Fibroblast of gingiva (primary cell): ENCODE data around the gene NPHP4.

ENCODE experiments used
- DNase-seq: peaks from one replicate; pipeline ENCODE4 v3.0.0-alpha.2; 2011; ENCODE audit warnings: low read depth

The NPHP4 gene

DNA sequence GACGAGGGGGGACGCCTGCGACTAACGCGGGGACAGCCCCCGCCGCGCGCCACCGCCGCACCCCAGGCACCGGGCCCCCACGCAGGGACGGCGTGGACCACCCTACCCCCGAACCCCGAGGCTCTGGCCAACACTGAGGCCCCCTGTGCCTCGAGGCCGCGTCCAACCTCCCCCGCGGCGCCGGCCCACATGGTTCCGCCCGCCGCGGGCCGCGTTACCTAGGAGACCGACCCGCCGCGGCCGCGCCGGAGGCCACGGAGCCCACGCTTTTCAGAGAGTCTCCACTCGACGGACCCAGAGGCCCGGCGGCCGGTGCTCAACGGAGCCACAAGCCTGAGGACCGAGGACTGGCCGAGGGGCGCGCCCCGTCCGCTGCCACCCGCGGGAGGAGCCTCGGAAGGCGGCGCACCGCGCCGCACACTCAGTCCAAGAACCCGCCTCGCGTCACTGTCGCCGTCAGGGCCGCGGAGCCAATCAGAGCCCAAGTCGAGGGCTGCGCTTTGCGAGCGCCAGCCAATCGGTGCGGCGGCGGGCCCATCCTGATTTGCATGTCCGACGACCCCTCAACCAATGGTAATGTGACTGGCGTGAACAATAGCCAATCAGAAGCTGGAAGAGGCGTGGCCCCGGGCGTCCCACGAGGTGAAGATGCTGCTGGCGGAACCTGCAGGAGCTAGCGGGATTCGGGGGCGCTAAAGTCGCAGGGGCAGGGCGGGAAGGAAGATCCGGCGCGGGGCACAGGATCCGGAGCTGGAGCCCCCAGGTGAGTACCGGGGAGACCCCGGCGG lies at the start of gene NPHP4:
NPHP4 (minus strand) TSS at position 400 of the 788 bp plus-strand sequence. CDS start 6,136 bp downstream, outside the sequence.
- peak; percentile 100 for DNase-seq

DNA sequence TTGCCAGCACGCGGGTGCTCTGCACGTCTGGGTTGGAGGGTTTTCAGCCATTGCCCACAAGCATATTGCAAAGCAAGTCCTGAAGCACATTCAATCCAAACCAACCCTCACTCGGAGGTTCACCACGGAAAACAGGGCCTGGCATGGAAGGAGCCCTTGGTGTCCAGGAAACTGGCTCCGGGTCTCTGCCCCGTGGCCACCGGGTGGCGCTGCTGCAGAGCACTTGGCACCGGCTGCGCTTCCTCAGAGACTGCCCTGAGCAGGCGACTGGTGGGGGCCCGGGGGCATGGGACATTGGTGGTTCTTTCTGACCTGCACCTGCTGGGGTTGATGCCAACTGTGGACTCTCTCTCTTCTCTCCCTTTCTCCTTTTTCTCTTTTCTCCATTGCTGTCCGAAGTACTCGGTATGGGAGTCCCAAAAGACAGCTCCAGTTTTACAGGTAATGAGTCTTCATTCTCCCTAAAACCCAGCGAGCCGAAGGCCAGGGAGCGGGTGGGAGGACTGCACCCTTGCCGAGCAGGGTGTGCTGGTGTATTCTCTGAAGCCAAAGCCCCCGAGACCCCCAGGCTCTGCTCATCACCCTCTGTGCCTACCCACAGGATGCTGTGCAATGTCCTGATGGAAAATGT lies 49.3 kb upstream of the NPHP4 start:
- DNase-seq, result no peak

DNA sequence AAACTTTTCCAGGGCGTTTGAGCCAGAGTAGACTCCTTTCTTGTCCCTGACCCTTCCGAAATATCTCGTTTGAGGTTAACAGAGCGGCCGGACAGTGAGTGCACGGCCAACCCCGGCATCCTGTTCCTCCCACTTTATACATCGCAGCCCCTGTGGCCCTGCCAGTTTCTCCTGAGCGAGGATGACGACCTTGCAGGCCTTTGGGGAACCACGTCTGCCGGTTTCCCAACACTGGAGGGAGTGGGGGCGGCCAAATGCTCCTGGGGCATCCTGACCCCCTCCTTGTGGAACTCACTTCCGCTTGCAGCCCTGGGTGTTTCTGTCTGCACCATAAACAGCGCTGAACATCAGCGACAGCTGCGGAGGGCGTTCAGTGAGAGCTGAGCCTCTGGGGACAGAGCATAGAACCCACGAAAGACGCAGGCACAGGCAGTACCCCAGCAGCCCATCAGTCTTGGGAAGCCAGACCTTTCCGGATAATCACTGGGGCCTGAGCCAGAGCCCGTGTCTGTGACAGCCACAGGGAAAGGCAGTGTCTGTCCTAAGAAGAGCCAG lies 48.7 kb upstream of the NPHP4 start:
- DNase-seq, result no peak

DNA sequence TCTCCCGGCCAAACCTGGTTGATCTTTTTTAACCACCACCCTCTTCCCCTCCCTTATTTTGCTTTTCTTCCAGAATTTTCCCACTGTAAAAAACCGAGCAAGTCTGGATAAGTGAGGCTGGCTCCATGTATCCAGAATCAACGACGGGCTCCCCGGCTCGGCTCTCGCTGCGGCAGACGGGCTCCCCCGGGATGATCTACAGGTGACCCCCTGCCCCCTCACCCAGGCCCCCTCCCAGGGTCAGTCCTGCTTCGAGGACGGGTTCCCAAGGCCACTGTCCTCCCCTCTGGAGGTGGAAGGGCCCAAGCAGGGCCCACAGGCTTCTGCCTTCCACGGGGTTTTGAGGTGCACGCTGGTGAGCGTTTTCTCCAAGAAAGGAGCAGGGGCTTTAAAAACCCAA lies 48.2 kb upstream of the NPHP4 start:
- DNase-seq, result no peak

DNA sequence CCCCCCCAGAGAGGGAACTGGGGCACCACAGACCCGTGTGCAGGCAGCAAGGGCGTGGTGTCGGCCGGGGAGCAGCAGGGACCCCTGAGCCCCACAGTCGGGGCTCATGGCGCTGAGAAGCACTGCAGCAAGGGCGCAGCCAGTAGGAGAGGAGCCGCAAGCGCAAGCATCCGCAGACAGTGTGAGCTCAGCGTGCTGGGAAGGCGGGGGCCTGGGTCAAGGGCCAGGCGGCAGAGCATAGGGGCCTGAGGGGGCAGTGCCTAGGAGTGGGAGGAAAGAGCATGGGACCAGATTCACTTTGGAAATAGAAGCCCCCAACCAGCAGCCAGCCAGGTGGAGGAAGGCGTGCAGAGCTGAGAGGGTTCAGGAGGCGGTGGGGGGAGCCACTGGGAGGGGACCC lies 46.8 kb upstream of the NPHP4 start:
- no peak for DNase-seq

DNA sequence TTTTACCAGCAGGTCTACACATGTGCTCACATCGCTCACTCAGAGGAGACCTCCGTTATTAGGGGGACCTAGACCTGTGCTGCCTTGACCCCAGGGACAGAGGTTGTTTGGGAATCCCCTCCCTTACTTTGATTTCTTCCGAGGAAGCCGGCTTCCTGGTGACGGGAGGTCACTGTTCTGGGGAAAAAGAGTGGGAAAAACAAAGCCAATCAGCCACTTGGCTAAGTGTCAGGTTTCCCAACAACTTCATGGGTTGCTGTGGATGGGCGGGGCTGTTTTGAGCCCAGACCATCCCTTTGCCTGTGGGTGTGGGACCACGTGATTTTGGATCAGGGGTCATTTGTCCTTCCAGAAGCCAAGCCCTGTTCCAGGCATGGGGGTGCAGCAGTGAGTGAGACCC lies 46.4 kb upstream of the NPHP4 start:
- no peak for DNase-seq

DNA sequence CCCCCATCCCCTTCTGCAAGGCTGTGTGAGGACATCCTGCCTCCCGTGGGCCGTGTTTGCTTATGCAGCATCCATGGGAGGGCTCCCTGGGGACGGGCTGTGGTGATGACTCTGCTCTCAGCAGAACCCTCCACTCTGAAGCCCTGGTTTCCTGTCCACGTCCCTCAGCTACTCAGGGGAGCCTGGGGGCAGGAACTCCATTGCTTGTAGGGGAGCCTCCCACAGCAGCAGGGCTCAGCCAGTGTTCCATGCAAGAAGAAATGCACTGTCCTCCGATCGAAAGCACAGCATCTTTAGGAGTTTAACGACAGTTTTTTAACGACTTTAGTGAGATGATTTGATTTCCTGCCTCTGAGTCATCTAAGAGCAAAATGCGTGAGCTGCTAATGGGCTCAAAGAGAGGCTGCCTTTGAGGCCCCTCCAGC lies 45.1 kb upstream of the NPHP4 start:
- peak; percentile 37 for DNase-seq

DNA sequence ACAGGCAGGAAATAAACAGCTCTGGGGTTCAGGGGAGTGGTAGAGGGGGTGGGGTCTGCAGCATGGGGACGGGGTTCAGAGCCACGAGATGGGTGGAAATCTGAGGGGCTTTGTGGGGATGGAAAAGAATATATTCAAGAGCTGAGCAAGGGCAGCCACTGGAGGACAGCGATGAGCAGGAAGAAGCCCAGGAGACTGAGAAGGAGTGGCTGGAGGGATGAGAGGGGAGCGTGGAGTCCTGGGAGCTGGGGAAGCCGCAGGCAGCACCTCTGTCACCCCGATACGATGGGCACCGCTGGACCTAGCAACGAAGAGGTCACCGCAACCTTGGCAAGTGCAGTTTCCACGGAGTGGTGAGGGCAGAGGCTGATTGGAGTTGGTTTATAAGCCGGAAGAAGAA lies 43.5 kb upstream of the NPHP4 start:
- DNase-seq, result no peak

DNA sequence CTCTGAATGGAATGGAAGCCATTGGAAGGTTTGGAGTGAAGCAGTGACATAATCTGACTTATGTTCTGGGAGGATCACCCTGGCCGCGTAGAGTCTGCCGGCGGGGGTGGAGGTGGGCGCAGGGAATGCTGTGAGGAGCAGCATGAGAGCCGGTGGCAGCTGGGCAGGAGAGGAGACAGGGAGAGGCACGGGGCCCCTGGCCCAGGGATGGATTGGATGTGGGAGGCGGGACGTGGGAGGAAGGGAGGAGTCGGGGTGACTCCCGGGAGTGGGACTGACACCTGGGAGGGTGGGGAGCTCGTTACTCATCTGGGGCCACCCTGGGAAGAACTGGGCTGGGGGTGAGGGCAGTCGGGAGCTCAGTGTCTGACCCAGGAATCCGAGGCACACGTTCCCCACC lies 43.1 kb upstream of the NPHP4 start:
- no peak for DNase-seq

DNA sequence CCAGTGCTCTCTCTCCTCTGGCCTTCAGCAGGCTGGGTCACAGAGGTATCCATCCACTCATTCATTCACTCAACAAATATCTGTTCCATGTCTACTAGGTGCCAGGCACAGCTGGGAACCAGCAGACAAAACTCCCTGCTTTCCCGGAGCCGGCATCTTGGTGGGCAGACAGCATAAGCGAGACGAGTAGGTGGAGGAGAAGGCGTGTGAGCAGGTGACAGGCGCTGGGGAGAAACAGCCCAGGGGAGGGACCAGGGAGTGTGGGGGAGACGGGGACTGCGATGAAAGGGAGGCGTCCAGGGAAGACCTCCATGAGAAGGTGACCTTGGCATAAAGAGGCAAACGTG lies 42.5 kb upstream of the NPHP4 start:
- DNase-seq, result no peak

DNA sequence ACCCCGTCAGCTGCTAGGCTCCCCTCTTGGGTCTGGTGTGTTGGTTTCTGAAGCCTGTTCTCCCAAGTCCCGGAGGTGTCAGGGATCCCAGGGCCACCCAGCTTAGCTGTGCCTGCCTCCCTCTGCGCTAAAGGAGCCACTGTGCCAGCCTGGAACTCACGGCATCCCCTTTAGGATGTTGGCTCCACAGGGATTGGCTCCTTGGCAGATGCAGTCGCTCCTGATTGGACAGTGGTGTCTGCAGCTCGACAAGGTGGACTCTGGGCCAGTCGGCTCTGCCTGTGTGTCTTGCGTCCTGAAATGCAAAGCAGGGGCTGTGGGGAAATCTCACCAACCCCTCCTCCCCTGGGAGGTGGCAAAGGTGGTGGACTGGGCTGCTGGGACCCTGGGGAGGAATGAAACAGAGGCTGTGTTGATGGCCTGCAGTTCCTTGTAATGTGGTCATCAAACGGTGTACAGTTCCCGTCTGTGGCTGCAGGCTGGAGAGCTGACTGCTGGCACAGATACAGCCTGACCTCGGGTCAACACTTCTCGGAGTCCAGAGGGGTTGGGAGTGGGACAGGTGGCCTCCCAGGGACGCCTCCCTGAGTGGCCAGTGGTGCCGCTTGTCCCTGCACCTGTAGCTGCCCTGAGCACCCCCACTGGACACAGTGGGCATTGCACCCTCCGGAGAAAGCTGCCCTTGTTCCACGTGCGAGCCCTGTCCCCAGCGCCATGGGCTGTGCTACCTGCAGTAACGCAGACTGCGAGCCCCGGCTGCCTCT lies 41.9 kb upstream of the NPHP4 start:
- no peak for DNase-seq

DNA sequence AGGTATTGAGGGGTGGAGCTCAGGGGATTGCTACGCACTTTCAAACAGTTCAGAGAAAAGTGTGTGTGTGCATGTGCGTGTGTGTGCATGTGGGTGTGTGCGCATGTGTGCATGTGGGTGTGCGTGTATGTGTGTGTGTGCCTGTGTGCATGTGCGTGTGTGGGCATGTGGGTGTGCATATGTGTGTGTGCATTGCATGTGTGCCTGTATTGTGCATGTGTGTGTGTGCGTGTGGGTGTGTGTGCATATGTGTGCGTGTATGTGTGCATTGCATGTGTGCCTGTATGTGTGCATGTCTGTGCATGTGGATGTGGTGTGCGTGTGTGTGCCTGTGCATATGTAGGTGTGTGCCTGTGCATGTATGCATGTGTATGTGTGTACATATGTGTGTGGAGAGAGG lies 40.9 kb upstream of the NPHP4 start:
- DNase-seq, result no peak

DNA sequence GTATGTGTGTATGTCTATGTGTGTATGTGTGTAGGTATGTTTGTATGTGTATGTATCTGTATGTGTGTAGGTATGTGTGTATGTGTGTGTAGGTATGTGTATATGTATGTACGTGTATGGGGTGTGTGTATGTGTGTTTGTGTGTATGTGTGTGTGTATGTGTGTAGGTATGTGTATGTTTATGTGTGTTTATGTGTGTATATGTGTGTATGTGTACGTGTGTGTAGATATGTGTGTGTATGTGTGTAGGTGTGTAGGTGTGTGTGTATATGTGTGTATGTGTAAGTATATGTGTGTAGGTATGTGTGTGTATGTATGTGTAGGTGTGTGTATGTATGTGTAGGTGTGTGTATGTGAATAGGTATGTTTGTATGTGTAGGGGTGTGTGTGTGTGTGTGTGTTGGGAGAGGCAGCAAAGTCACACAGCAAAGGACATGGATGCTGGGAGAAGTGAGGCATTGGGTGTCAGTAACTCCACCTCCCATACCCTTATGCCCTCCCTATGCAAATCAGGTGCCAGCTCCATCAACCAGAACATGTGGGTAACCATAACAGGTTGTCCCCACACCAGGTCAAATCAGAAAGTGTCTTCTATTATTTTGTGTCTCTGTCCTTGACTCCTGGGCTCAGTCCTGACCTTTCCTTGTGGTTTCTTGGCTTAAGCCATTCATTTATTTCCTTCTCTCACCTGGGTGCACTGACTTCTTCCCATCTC lies 38.5 kb upstream of the NPHP4 start:
- no peak for DNase-seq

DNA sequence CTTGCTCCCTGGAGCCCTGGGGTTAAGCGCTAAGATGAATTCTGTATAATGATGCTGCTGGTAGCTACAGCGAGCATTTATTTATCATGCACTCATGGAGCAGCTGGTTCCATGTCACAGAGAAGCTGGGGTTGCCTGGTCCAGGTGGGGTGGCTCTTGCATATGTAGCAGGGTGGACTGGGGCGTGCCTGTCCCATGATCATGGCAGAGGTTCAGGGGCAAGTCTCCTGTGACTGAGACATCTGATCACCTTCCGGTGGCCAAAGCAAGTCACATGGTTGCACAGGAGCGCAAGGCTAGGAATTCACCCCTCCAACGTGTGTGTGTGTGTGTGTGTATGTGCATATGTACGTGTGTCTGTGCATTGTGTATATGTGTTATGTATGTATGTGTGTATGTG lies 37.9 kb upstream of the NPHP4 start:
- no peak for DNase-seq

DNA sequence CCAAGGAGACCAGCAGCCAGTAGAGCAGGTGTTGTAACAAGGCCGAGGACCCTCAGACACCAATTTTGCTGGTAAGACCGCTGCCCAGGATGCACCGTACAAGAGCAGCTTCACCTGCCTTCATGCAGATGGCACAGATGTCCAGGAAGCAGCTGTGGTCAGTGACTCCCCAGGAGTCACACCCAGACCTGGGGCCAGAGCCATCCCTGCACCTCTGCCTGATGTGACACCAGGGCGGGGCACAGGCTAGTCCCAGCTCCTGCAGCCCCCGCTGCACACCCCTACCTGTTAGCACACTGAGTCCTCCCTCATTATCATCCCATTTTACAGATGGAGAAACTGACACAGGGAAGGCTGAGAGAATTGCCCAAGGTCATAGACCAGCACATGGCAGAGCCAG lies 37.1 kb upstream of the NPHP4 start:
- DNase-seq, result no peak

DNA sequence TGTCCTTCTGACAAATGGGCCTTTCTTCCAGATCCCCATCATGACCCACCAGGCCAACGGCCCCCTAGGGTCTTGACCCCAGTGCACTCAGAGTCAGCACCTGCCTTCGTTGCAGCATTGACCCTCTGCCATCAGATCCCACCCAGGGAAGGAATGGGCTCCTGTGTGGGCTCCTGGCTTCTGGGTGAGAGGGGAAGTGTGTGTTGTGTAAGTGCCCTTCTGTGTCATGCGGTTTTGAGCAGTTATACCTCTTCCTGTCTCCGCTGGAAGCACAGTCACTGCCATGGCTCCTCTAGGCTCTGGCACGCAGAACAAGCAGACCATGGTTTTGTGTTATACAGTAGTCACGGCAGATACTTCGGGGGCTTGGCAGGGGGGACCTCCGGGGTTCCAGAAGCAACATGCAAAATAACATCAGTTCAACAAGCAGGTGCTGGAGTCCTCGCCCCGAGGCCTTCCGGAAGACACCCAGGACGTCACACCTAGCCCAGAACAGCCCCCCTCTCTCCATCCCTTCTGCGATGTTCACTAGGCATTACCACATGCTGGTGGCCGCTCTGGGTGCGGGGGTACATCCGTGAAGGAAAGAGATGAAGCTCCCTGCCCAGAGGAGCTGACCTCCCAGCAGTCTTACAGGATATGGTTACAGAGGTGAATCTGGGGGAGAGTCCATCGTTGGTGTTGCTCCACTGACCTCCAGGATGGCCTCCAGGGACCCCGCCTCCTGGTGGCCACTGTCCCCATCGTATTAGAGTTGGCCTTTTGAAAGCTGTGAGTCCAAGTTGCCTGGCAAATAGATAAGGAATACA lies 36.0 kb upstream of the NPHP4 start:
- no peak for DNase-seq

DNA sequence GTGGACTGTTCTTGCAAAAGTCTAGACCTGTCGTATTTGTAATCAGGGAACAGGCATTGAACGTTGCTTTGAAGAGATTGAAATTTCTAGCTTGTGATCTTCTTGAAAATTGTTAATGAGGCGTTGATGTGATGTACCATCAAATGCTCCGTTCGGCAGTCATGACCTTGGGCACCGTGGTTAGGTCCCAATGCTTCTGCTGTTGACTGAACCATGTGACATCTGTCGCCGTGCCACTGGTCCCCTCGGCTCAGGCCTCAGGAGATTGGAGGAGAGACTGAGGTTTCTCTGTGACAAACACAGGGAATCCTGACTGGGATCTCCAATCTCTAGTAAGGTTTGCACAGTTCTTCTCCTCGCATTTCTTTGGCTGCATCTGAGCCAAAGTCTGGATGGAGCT lies 35.4 kb upstream of the NPHP4 start:
- no peak for DNase-seq

DNA sequence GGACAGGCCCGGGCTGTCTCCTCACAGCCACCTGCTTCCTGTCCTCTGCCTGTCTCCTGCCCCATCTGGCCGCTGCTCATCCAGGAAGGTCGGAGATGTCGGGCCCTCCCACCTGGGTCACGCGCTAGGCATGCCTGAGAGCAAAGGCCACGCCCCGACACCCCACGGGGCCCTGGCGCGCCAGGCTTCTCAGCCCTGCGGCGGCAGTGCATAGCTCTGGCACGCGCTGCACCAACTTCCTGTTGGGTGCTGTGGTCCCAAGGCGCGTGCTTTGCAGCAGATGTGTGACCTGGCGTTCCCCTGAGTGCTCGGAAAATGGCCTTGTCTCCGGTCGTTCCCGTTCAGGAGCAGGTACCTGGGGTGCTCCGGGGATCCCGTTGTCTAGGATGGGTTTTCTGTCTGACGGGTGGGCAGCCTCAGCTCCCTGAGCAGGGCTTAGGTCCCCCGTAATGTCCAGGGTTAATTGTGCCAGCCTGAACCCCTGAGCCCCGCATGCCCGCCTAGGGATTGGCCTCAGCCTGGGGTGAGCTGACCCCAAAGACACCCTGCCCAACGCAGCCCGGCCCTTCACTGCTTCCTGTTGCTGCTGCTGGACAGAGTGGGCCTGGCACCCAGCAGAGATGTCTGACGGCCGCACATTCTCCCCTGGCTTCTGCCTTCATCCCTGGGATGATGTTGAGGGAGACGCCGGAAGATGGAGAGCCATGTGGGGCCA lies 34.0 kb upstream of the NPHP4 start:
- no peak for DNase-seq

DNA sequence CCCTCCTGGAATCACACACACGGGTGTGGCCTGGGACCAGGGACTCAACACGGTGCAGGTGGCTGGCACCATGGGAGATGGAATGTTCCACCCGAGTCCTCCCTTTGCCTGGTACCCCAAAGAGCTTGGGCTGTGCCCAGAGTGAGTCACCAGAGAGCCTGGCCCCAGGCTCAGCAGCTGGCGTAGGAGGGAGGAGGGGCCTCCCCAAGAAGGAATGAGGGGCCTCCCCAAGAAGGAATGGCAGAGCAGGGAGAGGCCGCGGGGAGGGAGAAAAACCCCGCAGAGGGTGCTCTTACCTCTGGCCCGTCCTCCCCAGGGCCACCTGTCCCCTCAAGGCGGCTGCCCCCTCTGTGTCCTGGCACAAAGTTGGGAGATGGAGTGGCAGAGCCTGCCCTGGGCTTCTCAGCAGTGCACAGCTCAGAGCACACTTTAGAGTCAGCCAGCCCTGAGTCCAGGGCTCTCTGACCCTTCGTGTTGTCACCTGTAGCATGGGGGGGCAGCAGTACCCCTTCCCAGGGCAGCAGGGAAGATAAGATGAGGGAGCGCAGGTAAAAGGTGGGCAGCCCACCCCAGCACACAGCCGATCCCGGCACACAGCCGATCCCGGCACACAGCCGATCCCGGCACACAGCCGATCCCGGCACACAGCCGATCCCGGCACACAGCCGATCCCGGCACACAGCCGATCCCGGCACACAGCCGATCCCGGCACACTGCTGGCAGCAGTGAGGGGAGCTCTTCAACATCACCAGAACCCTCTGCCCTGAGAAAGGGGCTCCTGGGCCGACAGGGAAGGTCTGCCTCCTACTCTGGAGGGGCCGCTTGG lies 33.3 kb upstream of the NPHP4 start:
- no peak for DNase-seq

DNA sequence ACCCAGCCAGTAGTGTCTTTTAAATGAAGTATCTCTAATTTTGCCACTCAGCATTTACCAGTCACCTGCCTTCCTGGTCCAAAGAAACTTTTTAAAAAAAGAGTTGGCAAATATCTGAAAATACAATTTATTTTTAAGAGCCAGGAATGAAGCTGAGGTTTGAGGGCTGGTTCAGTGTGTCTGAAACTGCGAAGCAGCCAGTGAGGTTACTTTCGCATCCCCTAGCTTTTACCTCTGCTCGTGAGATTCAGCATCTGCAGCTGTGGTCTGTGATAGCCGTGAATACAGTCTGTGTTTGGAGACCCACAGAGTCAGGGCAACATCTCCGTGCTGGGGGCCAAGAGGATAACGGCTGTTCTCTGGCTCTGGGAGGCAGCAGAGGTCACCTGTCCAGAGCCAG lies 32.2 kb upstream of the NPHP4 start:
- DNase-seq, result no peak
